Suprapubic skin (tissue), 4 donors: Measurements from ENCODE around the gene PTGR2.

Experiments
- CTCF ChIP-seq, 2 donors: fragments of 200-600 bp in 1 of 2; fragments of 450-650 bp in 1 of 2; sonication (generic) in 1 of 2; IDR thresholded peaks; one replicate each; pipeline ENCODE4 v1.5.1; 2016 to 2019; ENCODE audit warnings: antibody characterized with exemption in 2 of 2, mild to moderate bottlenecking in 1 of 2, moderate library complexity in 1 of 2
- EP300 ChIP-seq: sonication (generic); formaldehyde crosslinking; IDR thresholded peaks from one replicate; pipeline ENCODE4 v1.6.1; 2017; ENCODE audit warnings: antibody characterized with exemption
- POLR2A ChIP-seq, 2 donors: fragments of 450-650 bp; IDR thresholded peaks; one replicate each; pipeline ENCODE4 v1.6.1; 2017; ENCODE audit warnings: antibody characterized with exemption in 2 of 2, mild to moderate bottlenecking in 2 of 2, moderate library complexity in 2 of 2
- POLR2AphosphoS5 ChIP-seq, 3 donors: sonication (generic); formaldehyde crosslinking; IDR thresholded peaks; one replicate each; pipeline ENCODE4 v1.6.1; 2017; ENCODE audit warnings: antibody characterized with exemption in 3 of 3

- no peak for TF ChIP-seq CTCF (IDR thresholded peaks at IDR 0.05)
- TF ChIP-seq POLR2A (IDR thresholded peaks at IDR 0.05), result no peak
- TF ChIP-seq POLR2AphosphoS5 (IDR thresholded peaks at IDR 0.05), result no peak
- no peak for TF ChIP-seq EP300
These were observed 37.7 kb downstream of the PTGR2 start for GRCh38 chr14:73889376-73889775.
